HL-60/S4 (cell line): Measurements from ENCODE around the gene RAB35.

Experiments used
- in situ Hi-C: fragments of 300-500 bp; cut with MboI; formaldehyde crosslinking; loops from 2 replicates; pipeline ENCODE4 v1.14.3; 2022; ENCODE audit warnings: low sequenced_read_pairs

RAB35 gene

GRCh38 chr12:120134307-120134980, 17.9 kb upstream of the RAB35 start:
- in situ Hi-C loops: no loop called here

DNA sequence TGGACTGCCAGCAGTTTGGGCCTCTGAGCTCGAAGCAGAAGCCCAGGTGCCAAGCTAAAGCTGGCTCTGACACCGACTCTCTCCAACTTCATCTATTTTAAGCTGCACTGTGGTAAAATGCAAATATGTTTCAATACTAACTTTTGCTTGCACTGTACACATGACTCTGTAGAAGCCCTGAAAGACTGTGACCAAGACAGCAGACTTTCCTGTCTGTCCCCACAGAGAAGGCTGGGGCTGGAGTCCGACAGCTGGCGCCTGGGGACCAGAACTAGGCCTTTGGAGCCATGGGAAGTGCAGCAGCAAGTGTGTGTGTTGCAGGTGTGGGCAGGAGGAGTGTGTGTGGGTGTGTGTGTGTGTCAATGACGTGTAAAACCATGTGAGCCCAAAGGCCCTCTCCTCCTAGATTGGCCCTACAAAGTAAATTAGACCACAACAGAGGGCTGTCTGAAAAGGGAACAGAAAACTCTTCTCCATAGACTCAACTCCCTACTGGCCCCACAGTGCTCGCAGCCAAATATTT, 16.4 kb upstream of the RAB35 start:
- in situ Hi-C loops: no loop called here

DNA sequence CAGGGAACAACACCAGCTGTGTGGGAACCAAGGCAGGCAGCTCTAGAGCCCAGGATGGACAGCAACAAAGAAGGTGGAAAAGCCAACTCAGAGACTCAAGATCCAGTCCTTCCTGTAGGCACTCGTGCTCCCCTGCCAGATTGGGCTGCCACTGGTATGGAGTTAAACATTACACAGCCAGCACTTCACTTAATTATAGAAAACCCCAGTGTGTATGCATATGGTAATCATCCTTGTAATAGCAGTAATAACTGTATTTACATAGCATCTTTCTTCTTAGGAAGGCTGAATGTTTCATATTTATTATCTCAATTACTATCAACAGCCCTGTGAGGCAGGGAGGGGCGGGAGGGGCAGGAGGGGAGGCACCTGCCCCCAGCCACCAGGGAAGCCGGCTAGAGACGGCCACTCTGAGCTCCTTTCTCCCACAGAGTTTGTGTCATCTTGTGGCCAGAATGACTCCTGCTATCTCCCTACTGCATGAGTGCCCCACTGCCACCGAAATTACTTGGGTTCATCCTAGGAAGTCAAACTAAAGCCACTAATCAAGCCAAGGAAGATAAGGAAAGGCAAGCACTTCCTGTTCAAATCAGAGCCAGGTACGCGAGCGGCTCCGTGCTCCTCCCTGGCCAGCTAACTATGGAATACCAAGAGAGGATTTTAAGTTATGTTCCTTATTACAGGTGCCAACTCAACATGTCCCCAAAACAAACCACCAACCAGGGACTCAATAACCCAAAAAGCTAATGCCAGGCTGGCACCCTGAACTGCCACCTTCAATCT, 15.7 kb upstream of the RAB35 start:
- in situ Hi-C loops: no loop called here

DNA sequence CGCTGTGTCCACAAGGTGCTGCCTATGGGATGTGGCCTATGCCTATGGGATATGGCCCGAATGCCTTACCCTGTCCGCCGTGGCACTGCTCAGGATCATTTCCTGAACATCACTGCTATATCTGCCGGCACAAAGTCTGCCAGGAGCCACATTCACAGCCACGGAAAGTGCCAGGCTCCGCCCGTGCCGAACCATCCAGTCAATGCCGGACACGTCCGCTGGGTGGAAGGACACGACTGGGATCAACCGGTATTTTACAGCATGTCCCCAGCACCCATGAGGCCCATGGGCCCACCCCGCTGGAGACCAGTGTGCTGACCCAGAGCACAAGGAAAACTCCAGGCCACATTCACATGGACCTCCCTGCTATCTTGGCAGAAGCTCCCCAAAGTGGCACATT, 14.6 kb upstream of the RAB35 start:
- in situ Hi-C loops: no loop called here

DNA sequence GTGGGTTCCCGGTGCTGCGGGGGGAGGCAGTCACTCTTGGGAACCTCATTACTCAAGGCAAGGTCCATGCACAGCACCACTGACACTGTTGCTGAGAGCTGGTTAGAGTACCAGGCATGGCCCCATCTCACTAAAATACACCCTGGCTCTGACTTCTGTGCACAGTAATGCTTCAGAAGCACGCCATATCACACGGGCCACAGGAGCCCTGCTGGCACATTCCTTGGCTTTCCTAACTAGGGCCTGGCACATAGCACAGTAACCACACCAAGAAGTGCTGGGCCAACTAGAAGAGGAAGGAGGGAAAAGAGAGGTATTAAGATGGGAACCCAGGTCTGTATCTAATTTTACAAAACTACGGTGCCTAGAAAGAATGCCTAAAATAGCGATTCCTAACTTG, 13.5 kb upstream of the RAB35 start:
- in situ Hi-C loops: no loop called here

DNA sequence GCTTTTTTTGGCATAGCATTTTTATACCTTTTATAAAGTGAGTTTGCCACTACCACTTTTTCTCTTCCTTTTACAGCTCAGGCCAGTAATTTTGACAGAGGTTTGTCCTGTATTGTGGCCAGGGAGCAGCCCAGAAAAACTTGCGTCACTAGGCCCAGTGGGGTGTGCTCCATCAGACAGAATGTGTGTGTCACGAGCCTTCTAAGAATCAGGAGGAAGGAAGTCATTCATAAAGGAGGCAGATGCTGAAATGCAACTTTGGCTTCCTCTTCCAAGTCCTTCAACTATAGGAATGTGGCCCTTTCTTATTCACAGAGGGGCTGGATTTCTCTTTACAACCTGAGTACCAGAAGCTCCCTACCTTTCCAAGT, 10.1 kb upstream of the RAB35 start:
- in situ Hi-C loops: no loop called here

- in situ Hi-C loops: no loop called here
These were observed 9.5 kb upstream of the RAB35 start for GRCh38 chr12:120125792-120126634.

- in situ Hi-C loops: no loop called here
These were observed 8.5 kb upstream of the RAB35 start for GRCh38 chr12:120125029-120125428.

- in situ Hi-C loops: no loop called here
These were observed 5.3 kb upstream of the RAB35 start for GRCh38 chr12:120121766-120122293.

DNA sequence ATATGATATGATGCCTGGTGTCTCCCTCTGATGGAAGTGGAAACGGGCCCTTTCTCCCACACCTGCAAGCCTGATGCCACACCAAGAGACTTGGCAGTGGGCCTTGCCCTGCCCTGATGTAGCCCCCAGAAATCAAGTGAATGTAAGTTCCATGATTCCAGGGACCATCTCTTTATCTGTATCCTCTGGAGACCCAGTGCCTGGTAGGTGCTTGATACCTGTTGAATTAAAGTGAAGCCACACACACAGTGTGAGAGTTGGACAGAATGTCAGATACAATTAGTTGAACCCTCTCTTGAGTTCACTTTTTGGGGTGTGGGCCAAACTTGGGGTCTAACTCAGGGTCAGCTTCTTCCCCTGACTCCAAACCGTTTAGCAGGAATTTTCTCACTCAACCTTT, 4.8 kb upstream of the RAB35 start:
- in situ Hi-C loops: no loop called here

- in situ Hi-C loops: no loop called here
These were observed 2.9 kb upstream of the RAB35 start for GRCh38 chr12:120119271-120119973.

DNA sequence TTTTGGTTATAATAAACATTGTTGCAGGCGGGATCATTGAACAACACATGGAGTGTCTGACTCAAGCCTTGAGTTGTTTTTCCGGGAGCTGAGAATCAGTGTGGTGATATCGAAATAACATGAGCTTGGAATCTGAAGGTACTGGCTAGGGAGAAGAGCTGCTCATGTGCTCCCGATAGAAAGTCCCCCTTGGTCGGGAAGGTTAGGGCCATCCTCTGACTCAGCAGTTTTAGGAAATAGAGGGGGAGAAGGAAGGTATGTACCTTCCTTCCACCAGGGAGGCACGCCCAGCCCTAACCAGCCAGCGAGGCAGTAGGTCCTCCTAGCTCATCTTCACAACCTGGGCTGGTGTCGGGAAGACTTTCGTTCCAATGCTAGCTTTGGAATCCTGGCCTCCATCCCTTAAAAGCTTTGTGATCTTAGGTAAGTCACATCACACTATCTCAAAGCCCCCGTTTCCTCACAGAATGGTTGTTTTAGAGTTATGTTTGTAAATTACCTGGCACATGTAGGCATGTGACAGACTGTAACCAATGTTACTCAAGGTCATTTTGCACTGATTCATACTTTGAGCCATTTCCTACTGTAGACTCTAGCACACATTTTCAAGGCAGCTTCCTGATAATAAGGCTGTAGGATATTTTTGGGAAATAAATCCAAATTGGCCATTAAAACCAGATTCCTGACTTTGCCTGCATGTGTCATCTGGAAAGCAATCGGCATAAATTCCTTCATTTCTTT, 1.9 kb upstream of the RAB35 start:
- in situ Hi-C loops: no loop called here

GRCh38 chr12:120117961-120118320, 1.4 kb upstream of the RAB35 start:
- in situ Hi-C loops: no loop called here

GRCh38 chr12:120116792-120117651, 469 bp upstream of the RAB35 start:
- in situ Hi-C loops: no loop called here

- in situ Hi-C loops: no loop called here
These were observed 687 bp downstream of the RAB35 start for GRCh38 chr12:120115692-120116440.

DNA sequence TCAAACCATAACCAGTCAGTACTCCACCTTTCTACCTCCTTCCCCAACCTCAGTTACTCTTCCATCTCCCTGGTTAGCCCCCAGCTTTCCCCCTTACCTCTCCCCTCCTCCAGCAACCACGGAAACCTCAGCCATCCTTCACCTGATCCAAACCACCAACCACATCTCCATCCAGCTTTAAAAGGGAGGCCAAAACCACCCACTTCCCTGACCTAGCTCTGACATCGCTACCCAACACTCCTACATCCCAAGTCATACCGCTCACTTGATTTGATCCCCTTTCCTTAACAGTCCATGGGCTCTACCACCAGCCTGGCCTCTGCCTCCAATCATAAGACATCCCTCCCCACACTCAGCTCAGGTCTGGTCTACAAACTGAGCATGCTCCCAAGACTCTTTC, 1.5 kb downstream of the RAB35 start:
- in situ Hi-C loops: no loop called here

DNA sequence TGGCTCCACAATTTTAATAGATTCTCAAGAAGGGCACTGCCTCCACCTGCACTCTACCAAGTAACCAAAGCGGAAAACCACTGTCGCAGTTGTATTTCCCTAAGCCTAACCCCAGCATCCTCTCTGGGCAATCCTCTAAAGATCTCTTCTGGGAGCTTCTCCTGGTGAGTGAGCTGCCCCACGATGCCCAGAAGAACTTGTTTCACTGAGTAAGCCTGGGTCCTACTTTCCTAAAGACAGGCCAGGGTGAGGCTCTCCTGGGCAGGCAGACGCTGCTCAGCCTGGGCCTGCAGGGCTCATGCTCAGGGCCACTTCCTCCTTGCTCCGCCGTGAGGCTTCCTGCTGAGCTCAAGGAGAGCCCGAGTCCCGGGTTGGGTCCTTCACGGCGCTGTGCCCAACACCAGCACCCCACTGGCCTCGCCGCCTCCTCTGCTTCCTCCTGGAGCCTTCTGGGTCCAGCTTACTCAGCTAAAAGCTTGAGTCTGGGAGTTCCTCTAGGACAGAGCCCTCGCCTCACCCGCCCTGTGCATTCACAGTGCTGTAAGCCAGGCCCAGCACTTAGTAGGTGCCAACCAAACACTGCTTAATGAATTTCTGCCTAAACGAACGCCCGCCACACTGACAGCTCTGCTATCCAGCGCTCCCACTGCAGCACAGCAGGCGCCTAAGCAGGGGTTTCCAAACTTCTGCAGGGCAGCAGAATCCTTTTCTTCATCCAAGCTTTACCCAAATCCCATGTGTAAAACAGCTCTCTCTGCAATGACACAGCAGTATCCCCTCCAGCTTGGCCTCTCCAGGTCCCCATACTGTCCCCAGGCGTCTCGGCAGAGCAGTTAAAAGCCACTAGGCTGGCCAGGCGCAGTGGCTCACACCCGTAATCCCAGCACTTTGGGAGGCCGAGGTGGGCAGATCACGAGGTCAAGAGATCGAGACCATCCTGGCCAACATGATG, 5.7 kb downstream of the RAB35 start:
- in situ Hi-C loops: no loop called here
